ENCODE measurements around the gene BAG5.

BAG5 gene

GRCh38 chr14:103543140-103543539 lies 19.3 kb downstream of the BAG5 start:
- H3K27me3 ChIP-seq (ENCODE audit: control insufficient read depth, insufficient read depth, low read length) = no peaks in the 10 kb centered on the region
- H3K4me3 ChIP-seq (ENCODE audit: low read depth, low read length) = peak overlapping the region; percentile 53
- H3K9ac ChIP-seq (ENCODE audit: low read depth, low read length) = peak overlapping the region; percentile 47
- H3K9me3 ChIP-seq (ENCODE audit: control insufficient read depth, insufficient read depth, low read length) = no peaks in the 10 kb centered on the region
- H3K4me1 ChIP-seq (ENCODE audit: control insufficient read depth, insufficient read depth, low read length) = peaks cover 12% of the 10 kb centered on the region
- H3K36me3 ChIP-seq (ENCODE audit: control insufficient read depth, insufficient read depth, low read length) = peaks cover 4% of the 10 kb centered on the region

GRCh38 chr14:103542605-103543088 lies 19.8 kb downstream of the BAG5 start:
- Histone ChIP-seq H3K9me3 (ENCODE audit: control insufficient read depth, insufficient read depth, low read length) (no peaks in the 10 kb centered on the region), H3K4me1 (ENCODE audit: control insufficient read depth, insufficient read depth, low read length) (peaks cover 12% of the 10 kb centered on the region), H3K9ac (ENCODE audit: low read depth, low read length) (peak overlapping the region; percentile 81), H3K27me3 (ENCODE audit: control insufficient read depth, insufficient read depth, low read length) (no peaks in the 10 kb centered on the region), H3K36me3 (ENCODE audit: control insufficient read depth, insufficient read depth, low read length) (peaks cover 4% of the 10 kb centered on the region), H3K4me3 (ENCODE audit: low read depth, low read length) (peak overlapping the region; percentile 53)

- Histone ChIP-seq H3K4me3 (ENCODE audit: low read depth, low read length) (peak overlapping the region; percentile 53), H3K9ac (ENCODE audit: low read depth, low read length) (peak overlapping the region; percentile 81), H3K4me1 (ENCODE audit: control insufficient read depth, insufficient read depth, low read length) (peaks cover 12% of the 10 kb centered on the region), H3K36me3 (ENCODE audit: control insufficient read depth, insufficient read depth, low read length) (peaks cover 9% of the 10 kb centered on the region), H3K9me3 (ENCODE audit: control insufficient read depth, insufficient read depth, low read length) (no peaks in the 10 kb centered on the region), H3K27me3 (ENCODE audit: control insufficient read depth, insufficient read depth, low read length) (no peaks in the 10 kb centered on the region)
These were observed 20.5 kb downstream of the BAG5 start for GRCh38 chr14:103541709-103542604.

- Histone ChIP-seq H3K9me3 (ENCODE audit: control insufficient read depth, insufficient read depth, low read length) (no peaks in the 10 kb centered on the region), H3K27me3 (ENCODE audit: control insufficient read depth, insufficient read depth, low read length) (no peaks in the 10 kb centered on the region), H3K4me3 (ENCODE audit: low read depth, low read length) (no peak overlapping the region), H3K9ac (ENCODE audit: low read depth, low read length) (no peak overlapping the region), H3K4me1 (ENCODE audit: control insufficient read depth, insufficient read depth, low read length) (peaks cover 12% of the 10 kb centered on the region), H3K36me3 (ENCODE audit: control insufficient read depth, insufficient read depth, low read length) (peaks cover 13% of the 10 kb centered on the region)
These were observed 21.4 kb downstream of the BAG5 start for GRCh38 chr14:103540821-103541708.

GRCh38 chr14:103539056-103539825 lies 23.2 kb downstream of the BAG5 start:
- no peaks in the 10 kb centered on the region for H3K27me3 ChIP-seq (ENCODE audit: control insufficient read depth, insufficient read depth, low read length)
- no peak overlapping the region for H3K9ac ChIP-seq (ENCODE audit: low read depth, low read length)
- no peak overlapping the region for H3K4me3 ChIP-seq (ENCODE audit: low read depth, low read length)
- H3K4me1 ChIP-seq (ENCODE audit: control insufficient read depth, insufficient read depth, low read length) = peaks cover 9% of the 10 kb centered on the region
- peaks cover 29% of the 10 kb centered on the region for H3K36me3 ChIP-seq (ENCODE audit: control insufficient read depth, insufficient read depth, low read length)
- no peaks in the 10 kb centered on the region for H3K9me3 ChIP-seq (ENCODE audit: control insufficient read depth, insufficient read depth, low read length)

GRCh38 chr14:103538291-103539055 lies 24.0 kb downstream of the BAG5 start:
- Histone ChIP-seq H3K36me3 (ENCODE audit: control insufficient read depth, insufficient read depth, low read length) (peaks cover 25% of the 10 kb centered on the region), H3K9ac (ENCODE audit: low read depth, low read length) (no peak overlapping the region), H3K9me3 (ENCODE audit: control insufficient read depth, insufficient read depth, low read length) (no peaks in the 10 kb centered on the region), H3K4me1 (ENCODE audit: control insufficient read depth, insufficient read depth, low read length) (peaks cover 4% of the 10 kb centered on the region), H3K27me3 (ENCODE audit: control insufficient read depth, insufficient read depth, low read length) (no peaks in the 10 kb centered on the region), H3K4me3 (ENCODE audit: low read depth, low read length) (no peak overlapping the region)

GRCh38 chr14:103537175-103537990 lies 25.1 kb downstream of the BAG5 start:
- Histone ChIP-seq H3K9ac (ENCODE audit: low read depth, low read length) (no peak overlapping the region), H3K4me1 (ENCODE audit: control insufficient read depth, insufficient read depth, low read length) (peaks cover 4% of the 10 kb centered on the region), H3K27me3 (ENCODE audit: control insufficient read depth, insufficient read depth, low read length) (no peaks in the 10 kb centered on the region), H3K4me3 (ENCODE audit: low read depth, low read length) (no peak overlapping the region), H3K36me3 (ENCODE audit: control insufficient read depth, insufficient read depth, low read length) (peaks cover 29% of the 10 kb centered on the region), H3K9me3 (ENCODE audit: control insufficient read depth, insufficient read depth, low read length) (no peaks in the 10 kb centered on the region)

- Histone ChIP-seq H3K27me3 (ENCODE audit: control insufficient read depth, insufficient read depth, low read length) (no peaks in the 10 kb centered on the region), H3K9me3 (ENCODE audit: control insufficient read depth, insufficient read depth, low read length) (no peaks in the 10 kb centered on the region), H3K9ac (ENCODE audit: low read depth, low read length) (no peak overlapping the region), H3K36me3 (ENCODE audit: control insufficient read depth, insufficient read depth, low read length) (peaks cover 29% of the 10 kb centered on the region), H3K4me1 (ENCODE audit: control insufficient read depth, insufficient read depth, low read length) (no peaks in the 10 kb centered on the region), H3K4me3 (ENCODE audit: low read depth, low read length) (no peak overlapping the region)
These were observed 25.8 kb downstream of the BAG5 start for GRCh38 chr14:103536693-103537092.

GRCh38 chr14:103535891-103536565 lies 26.4 kb downstream of the BAG5 start:
- Histone ChIP-seq H3K27me3 (ENCODE audit: control insufficient read depth, insufficient read depth, low read length) (no peaks in the 10 kb centered on the region), H3K9me3 (ENCODE audit: control insufficient read depth, insufficient read depth, low read length) (no peaks in the 10 kb centered on the region), H3K4me3 (ENCODE audit: low read depth, low read length) (no peak overlapping the region), H3K4me1 (ENCODE audit: control insufficient read depth, insufficient read depth, low read length) (no peaks in the 10 kb centered on the region), H3K36me3 (ENCODE audit: control insufficient read depth, insufficient read depth, low read length) (peaks cover 33% of the 10 kb centered on the region), H3K9ac (ENCODE audit: low read depth, low read length) (no peak overlapping the region)
